SK-N-MC (cell line): ENCODE results near the gene HORMAD1.
A peak's percentile ranks its signal among the peaks of the same experiment; 100 is the strongest.
"Not testable (repeated sequence)": the region's sequence is repeated elsewhere in the genome, so short reads cannot be mapped to it uniquely, and the experiment has no call there.

Experiments
- DNase-seq: peaks from one replicate; pipeline ENCODE4 v3.0.0-alpha.2; 2011; ENCODE audit warnings: low read depth, low spot score
- H3K27ac ChIP-seq: fragments of 200-600 bp; sonication (generic); 2 replicates; pipeline ENCODE4 v1.5.1; 2016; ENCODE audit warnings: mixed run types
- H3K36me3 ChIP-seq: fragments of 200-600 bp; sonication (generic); 2 replicates; pipeline ENCODE4 v1.6.1; 2017; ENCODE audit warnings: antibody characterized with exemption, low read length, mixed read lengths; ENCODE audit not compliant: insufficient read depth
- H3K4me3 ChIP-seq: fragments of 200-600 bp; sonication (generic); 2 replicates; pipeline ENCODE4 v1.5.1; 2016
- H3K9ac ChIP-seq: fragments of 200-600 bp; sonication (generic); 2 replicates; pipeline ENCODE4 v1.8.0; 2017; ENCODE audit warnings: mixed run types, mixed read lengths; ENCODE audit not compliant: insufficient read length
- H3K9me3 ChIP-seq: fragments of 200-600 bp; sonication (generic); 2 replicates; pipeline ENCODE4 v1.6.1; 2017; ENCODE audit warnings: low read depth, mild to moderate bottlenecking, antibody characterized with exemption, low read length, moderate library complexity, mixed read lengths
- EZH2 ChIP-seq: fragments of 200-600 bp; sonication (generic); IDR thresholded peaks from one replicate; pipeline ENCODE4 v1.6.1; 2017; ENCODE audit warnings: antibody characterized with exemption
- FOXP2 ChIP-seq: optimal IDR thresholded peaks from 2 replicates; pipeline ENCODE3; 2011; ENCODE audit warnings: mild to moderate bottlenecking, moderate library complexity; ENCODE audit not compliant: insufficient read depth; ENCODE audit errors: extremely low read length, control extremely low read depth
- POLR2AphosphoS5 ChIP-seq: IDR thresholded peaks from 2 replicates; pipeline ENCODE4 v1.6.1; 2012; ENCODE audit warnings: mild to moderate bottlenecking, low read depth, low read length, borderline replicate concordance

Gene HORMAD1

GRCh38 chr1:150683914-150684313 is 36.8 kb downstream of the HORMAD1 start:
- Histone ChIP-seq H3K27ac (peak overlapping the region; percentile 46; the same call in 1 of the 2 replicates), H3K9me3 (no peaks in the 10 kb centered on the region), H3K36me3 (peaks cover 20% of the 10 kb centered on the region), H3K9ac (no peak overlapping the region), H3K4me3 (no peak overlapping the region)
- no peak for DNase-seq
- no peak for TF ChIP-seq EZH2
- no peak for TF ChIP-seq POLR2AphosphoS5
- no peak for TF ChIP-seq FOXP2

- Histone ChIP-seq H3K27ac (no peak overlapping the region), H3K36me3 (no peaks in the 10 kb centered on the region; the same call in 1 of the 2 replicates), H3K4me3 (no peak overlapping the region), H3K9ac (no peak overlapping the region), H3K9me3 (no peaks in the 10 kb centered on the region)
- DNase-seq: no peak
- TF ChIP-seq EZH2: no peak
- no peak for TF ChIP-seq POLR2AphosphoS5
Observed at GRCh38 chr1:150678988-150679387, 41.7 kb downstream of the HORMAD1 start.

DNA sequence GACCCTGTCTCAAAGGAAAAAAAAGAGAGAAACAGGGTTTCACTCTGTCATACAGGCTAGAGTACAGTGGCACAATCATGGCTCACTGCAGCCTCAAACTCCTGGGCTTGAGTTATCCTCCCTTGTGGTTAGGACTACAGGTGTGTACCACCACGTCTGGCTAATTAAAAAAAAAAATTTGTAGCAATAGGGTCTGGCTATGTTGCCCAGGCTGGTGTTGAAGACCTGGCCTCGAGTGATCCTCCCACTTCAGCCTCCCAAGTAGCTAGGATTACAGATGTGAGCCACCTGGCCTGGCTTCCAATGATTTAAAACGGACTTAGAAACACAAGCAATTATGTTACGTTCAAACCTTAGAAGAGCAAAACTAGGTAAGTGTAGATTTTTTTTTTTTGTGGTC is 45.8 kb downstream of the HORMAD1 start:
- Histone ChIP-seq H3K9me3 (no peaks in the 10 kb centered on the region), H3K27ac (no peak overlapping the region), H3K4me3 (no peak overlapping the region), H3K36me3 (0 out of 2 replicates have a peak, but pooled peaks cover 4% of the 10 kb centered on the region), H3K9ac (no peak overlapping the region)
- TF ChIP-seq FOXP2 (no peak), POLR2AphosphoS5 (no peak), EZH2 (no peak)
- no peak for DNase-seq

- Histone ChIP-seq H3K27ac (no peak overlapping the region), H3K4me3 (no peak overlapping the region)
- TF ChIP-seq EZH2 (no peak), FOXP2 (no peak), POLR2AphosphoS5 (no peak)
Observed at GRCh38 chr1:150663321-150663720, 57.4 kb downstream of the HORMAD1 start.

GRCh38 chr1:150662811-150663210 is 57.9 kb downstream of the HORMAD1 start:
- DNase-seq: no peak
- Histone ChIP-seq H3K27ac (no peak overlapping the region), H3K9me3 (no peaks in the 10 kb centered on the region), H3K9ac (no peak overlapping the region), H3K4me3 (no peak overlapping the region), H3K36me3 (peaks cover 25% of the 10 kb centered on the region)
- TF ChIP-seq POLR2AphosphoS5 (no peak), FOXP2 (no peak), EZH2 (no peak)

More at GRCh38 chr1:150663321-150663720, 57.4 kb downstream of the HORMAD1 start:
- no peak for DNase-seq
- no peaks in the 10 kb centered on the region for H3K9me3 ChIP-seq
- H3K9ac ChIP-seq: no peak overlapping the region
- H3K36me3 ChIP-seq: peaks cover 25% of the 10 kb centered on the region

DNA sequence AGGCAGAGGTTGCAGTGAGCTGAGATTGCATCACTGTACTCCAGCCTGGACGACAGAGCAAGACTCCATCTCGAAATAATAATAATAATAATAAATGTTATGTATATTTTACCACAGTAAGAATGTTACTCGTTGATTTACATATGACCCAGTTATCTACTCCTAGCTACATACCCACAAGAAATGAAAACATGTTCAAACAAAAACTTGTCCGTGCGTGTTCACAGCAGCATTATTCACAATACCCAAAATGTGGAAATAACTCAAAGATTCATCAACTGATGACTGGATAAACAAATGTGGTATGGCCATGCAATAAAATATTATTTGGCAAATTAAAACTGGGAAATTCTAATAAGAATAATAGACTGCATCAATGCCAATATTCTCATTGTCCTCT is 59.5 kb downstream of the HORMAD1 start:
- no peak overlapping the region for H3K4me3 ChIP-seq
- no peaks in the 10 kb centered on the region for H3K9me3 ChIP-seq
- no peak overlapping the region for H3K9ac ChIP-seq
- no peak for DNase-seq
- H3K27ac ChIP-seq: no peak overlapping the region
- peaks cover 25% of the 10 kb centered on the region for H3K36me3 ChIP-seq
- TF ChIP-seq FOXP2: no peak
- TF ChIP-seq EZH2: no peak
- TF ChIP-seq POLR2AphosphoS5: no peak

DNA sequence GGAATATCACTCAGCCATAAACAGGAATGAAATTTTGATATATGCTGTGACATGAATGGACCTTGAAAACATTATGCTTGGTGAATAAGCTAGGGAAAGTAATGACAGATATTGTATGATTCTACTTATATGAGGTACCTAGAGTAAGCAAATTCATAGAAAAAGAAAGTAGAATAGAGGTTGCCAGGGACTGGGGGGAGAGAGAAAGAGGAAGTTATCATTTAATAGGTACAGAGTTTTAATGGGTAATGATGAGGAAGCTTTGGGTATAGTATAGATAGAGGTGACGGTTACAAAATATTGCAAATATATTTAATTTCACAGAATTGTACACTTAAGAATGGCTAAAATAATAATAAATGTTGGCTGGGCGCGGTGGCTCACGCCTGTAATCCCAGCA is 60.1 kb downstream of the HORMAD1 start:
- H3K9ac ChIP-seq: no peak overlapping the region
- peaks cover 25% of the 10 kb centered on the region for H3K36me3 ChIP-seq
- no peak for TF ChIP-seq EZH2
- TF ChIP-seq FOXP2: no peak
- no peak for TF ChIP-seq POLR2AphosphoS5
- H3K9me3 ChIP-seq: no peaks in the 10 kb centered on the region
- DNase-seq: no peak
- no peak overlapping the region for H3K4me3 ChIP-seq
- no peak overlapping the region for H3K27ac ChIP-seq

GRCh38 chr1:150657064-150657463 is 63.6 kb downstream of the HORMAD1 start:
- peaks cover 21% of the 10 kb centered on the region for H3K36me3 ChIP-seq
- H3K9me3 ChIP-seq, H3K9ac ChIP-seq, DNase-seq, H3K27ac ChIP-seq, H3K4me3 ChIP-seq: not testable (repeated sequence)

- not testable (repeated sequence) for H3K9ac ChIP-seq, DNase-seq, H3K9me3 ChIP-seq, H3K36me3 ChIP-seq, H3K4me3 ChIP-seq, H3K27ac ChIP-seq
Observed at GRCh38 chr1:150654635-150655034, 66.1 kb downstream of the HORMAD1 start.
